Tibial artery (tissue), 4 donors: ENCODE measurements around the gene ANGPTL3.
"Not testable (repeated sequence)": the region's sequence is repeated elsewhere in the genome, so short reads cannot be mapped to it uniquely, and the experiment has no call there.

ENCODE experiments used
- DNase-seq, 2 donors: peaks; one replicate each; pipeline ENCODE4 v3.0.0-alpha.2; 2019
- H3K27ac ChIP-seq, 2 donors: fragments of 200-600 bp; sonication (generic) in 1 of 2; 1 replicate in 1 of 2; 2 replicates in 1 of 2; pipeline ENCODE4 v1.5.1; 2018 to 2019; ENCODE audit warnings: mild to moderate bottlenecking in 1 of 2
- H3K27me3 ChIP-seq, 2 donors: fragments of 200-600 bp; sonication (generic) in 1 of 2; one replicate each; pipeline versions ENCODE4 v1.5.1 to v1.6.0; 2016 to 2019
- H3K36me3 ChIP-seq, 3 donors: fragments of 200-600 bp; sonication (generic) in 2 of 3; one replicate each; pipeline ENCODE4 v1.5.1; 2016 to 2019; ENCODE audit warnings: mild to moderate bottlenecking in 2 of 3
- H3K4me1 ChIP-seq, 4 donors: fragments of 200-600 bp; sonication (generic) in 2 of 4; 1 replicate in 3 of 4; 2 replicates in 1 of 4; pipeline ENCODE4 v1.5.1; 2016 to 2019
- H3K4me3 ChIP-seq, 2 donors: fragments of 200-600 bp; sonication (generic) in 1 of 2; 1 replicate in 1 of 2; 2 replicates in 1 of 2; pipeline ENCODE4 v1.5.1; 2018 to 2019; ENCODE audit warnings: mild to moderate bottlenecking in 2 of 2
- H3K9me3 ChIP-seq, 3 donors: fragments of 200-600 bp; sonication (generic) in 1 of 3; one replicate each; pipeline ENCODE4 v1.5.1; 2016 to 2019
- intact Hi-C: fragments of 100-400 bp; cut with DNase I; formaldehyde crosslinking; loops from one replicate; pipeline ENCODE4 v1.15.0; 2023; ENCODE audit warnings: low total_unique reads
- TF ChIP-seq, protein P1 (sequence below), 2 experiments: fragments of 200-600 bp in 1 of 2; fragments of 450-650 bp in 1 of 2; IDR thresholded peaks; one replicate each; pipeline ENCODE4 v1.5.1; 2017 to 2019; ENCODE audit warnings: antibody characterized with exemption in 2 of 2, mild to moderate bottlenecking in 1 of 2, moderate library complexity in 1 of 2

ANGPTL3 gene, protein sequence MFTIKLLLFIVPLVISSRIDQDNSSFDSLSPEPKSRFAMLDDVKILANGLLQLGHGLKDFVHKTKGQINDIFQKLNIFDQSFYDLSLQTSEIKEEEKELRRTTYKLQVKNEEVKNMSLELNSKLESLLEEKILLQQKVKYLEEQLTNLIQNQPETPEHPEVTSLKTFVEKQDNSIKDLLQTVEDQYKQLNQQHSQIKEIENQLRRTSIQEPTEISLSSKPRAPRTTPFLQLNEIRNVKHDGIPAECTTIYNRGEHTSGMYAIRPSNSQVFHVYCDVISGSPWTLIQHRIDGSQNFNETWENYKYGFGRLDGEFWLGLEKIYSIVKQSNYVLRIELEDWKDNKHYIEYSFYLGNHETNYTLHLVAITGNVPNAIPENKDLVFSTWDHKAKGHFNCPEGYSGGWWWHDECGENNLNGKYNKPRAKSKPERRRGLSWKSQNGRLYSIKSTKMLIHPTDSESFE

DNA sequence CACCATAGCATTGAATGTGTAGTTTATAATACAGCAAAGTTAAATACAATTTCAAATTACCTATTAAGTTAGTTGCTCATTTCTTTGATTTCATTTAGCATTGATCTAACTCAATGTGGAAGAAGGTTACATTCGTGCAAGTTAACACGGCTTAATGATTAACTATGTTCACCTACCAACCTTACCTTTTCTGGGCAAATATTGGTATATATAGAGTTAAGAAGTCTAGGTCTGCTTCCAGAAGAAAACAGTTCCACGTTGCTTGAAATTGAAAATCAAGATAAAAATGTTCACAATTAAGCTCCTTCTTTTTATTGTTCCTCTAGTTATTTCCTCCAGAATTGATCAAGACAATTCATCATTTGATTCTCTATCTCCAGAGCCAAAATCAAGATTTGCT lies at the start of gene ANGPTL3:
Gene ANGPTL3 (plus strand): TSS at position 240 of the 400 bp plus-strand sequence. CDS start 47 bp downstream, at position 287.
- Histone ChIP-seq H3K4me3 (no peak within 1 kb of the TSS), H3K4me1 (peaks cover 0 to 42% (median 8%) of the 10 kb centered on the region in 4 donors), H3K9me3 (no peaks in the 10 kb centered on the region), H3K27me3 (no peaks in the 10 kb centered on the region), H3K27ac (no peak within 1 kb of the TSS), H3K36me3 (no peaks in the 10 kb centered on the region)
- TF ChIP-seq, protein P1, sequence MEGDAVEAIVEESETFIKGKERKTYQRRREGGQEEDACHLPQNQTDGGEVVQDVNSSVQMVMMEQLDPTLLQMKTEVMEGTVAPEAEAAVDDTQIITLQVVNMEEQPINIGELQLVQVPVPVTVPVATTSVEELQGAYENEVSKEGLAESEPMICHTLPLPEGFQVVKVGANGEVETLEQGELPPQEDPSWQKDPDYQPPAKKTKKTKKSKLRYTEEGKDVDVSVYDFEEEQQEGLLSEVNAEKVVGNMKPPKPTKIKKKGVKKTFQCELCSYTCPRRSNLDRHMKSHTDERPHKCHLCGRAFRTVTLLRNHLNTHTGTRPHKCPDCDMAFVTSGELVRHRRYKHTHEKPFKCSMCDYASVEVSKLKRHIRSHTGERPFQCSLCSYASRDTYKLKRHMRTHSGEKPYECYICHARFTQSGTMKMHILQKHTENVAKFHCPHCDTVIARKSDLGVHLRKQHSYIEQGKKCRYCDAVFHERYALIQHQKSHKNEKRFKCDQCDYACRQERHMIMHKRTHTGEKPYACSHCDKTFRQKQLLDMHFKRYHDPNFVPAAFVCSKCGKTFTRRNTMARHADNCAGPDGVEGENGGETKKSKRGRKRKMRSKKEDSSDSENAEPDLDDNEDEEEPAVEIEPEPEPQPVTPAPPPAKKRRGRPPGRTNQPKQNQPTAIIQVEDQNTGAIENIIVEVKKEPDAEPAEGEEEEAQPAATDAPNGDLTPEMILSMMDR (IDR thresholded peaks at IDR 0.05) = no peak
- no peak for DNase-seq
- intact Hi-C loops = no loop called here

DNA sequence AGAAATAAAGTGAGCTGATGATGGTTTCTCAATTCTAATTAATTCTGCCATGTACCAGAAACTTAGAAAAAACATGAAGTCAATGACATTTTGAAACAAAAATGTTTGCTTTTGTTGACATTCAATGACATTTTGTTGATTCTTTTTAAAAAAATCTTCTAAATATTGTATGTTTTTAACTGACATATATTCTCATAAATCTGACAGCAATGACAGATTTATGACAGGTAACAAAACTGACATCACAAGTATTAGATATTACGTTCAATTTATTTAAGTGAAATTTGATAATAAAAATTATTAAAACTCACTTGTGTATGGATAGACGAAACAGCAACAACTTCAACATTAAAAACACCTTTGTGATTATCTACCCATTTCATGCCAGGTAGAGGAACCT lies 36.0 kb upstream of the ANGPTL3 start:
- H3K4me3 ChIP-seq = no peak overlapping the region
- no peak for DNase-seq
- H3K36me3 ChIP-seq = peaks cover 0 to 12% (median 7%) of the 10 kb centered on the region in 3 donors
- TF ChIP-seq, protein P1 (IDR thresholded peaks at IDR 0.05) = no peak
- no peaks in the 10 kb centered on the region for H3K9me3 ChIP-seq
- intact Hi-C loops = no loop called here
- H3K4me1 ChIP-seq = peaks cover 0 to 5% (median 0%) of the 10 kb centered on the region in 4 donors
- H3K27me3 ChIP-seq = no peaks in the 10 kb centered on the region
- H3K27ac ChIP-seq = no peak overlapping the region

GRCh38 chr1:62567182-62567581 lies 30.1 kb upstream of the ANGPTL3 start:
- DNase-seq, H3K9me3 ChIP-seq, H3K4me3 ChIP-seq, H3K4me1 ChIP-seq, H3K27ac ChIP-seq, H3K36me3 ChIP-seq, H3K27me3 ChIP-seq, intact Hi-C loops: not testable (repeated sequence)

GRCh38 chr1:62567926-62568325 lies 29.4 kb upstream of the ANGPTL3 start:
- DNase-seq, H3K9me3 ChIP-seq, H3K27ac ChIP-seq, H3K27me3 ChIP-seq, H3K4me3 ChIP-seq, intact Hi-C loops, H3K4me1 ChIP-seq: not testable (repeated sequence)
- peaks cover 6 to 14% (median 13%) of the 10 kb centered on the region in 3 donors for H3K36me3 ChIP-seq

DNA sequence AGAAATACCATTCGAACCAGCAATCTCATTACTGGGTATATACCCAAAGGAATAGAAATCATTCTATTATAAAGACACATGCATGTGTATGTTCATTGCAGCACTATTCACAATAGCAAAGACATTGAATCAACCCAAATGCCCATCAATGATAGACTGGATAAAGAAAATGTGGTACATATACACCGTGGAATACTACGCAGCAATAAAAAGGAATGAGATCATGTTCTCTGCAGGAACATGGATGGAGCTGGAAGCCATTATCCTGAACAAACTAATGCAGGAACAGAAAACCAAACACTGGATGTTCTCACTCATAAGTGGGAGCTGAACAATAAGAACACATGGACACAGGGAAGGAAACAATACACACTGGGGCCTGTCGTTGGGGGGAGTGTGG lies 25.8 kb upstream of the ANGPTL3 start:
- peaks cover 13 to 27% (median 18%) of the 10 kb centered on the region in 3 donors for H3K36me3 ChIP-seq
- H3K9me3 ChIP-seq, DNase-seq, intact Hi-C loops, H3K4me1 ChIP-seq, H3K27ac ChIP-seq, H3K27me3 ChIP-seq, H3K4me3 ChIP-seq: not testable (repeated sequence)

DNA sequence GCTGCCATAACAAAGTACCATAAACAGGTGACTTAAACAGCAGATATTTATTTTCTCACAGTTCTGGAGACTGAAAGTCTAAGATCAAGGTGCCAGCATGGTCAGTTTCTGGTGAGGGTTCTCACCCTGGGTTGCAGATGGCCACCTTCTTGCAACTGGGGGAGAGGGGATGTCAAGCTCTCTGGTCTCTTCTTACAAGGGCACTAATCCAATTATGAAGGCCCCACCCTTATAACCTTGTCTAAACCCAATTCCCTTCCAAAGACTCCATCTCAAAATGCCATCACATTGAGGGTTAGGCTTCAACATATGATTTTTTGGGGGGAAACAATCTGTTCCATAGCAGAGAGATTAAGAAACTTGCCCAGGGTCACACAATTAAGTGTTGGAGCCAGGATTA lies 24.8 kb upstream of the ANGPTL3 start:
- peaks cover 13 to 27% (median 18%) of the 10 kb centered on the region in 3 donors for H3K36me3 ChIP-seq
- intact Hi-C loops = no loop called here

GRCh38 chr1:62573675-62574074 lies 23.6 kb upstream of the ANGPTL3 start:
- peaks cover 13 to 27% (median 26%) of the 10 kb centered on the region in 3 donors for H3K36me3 ChIP-seq
- H3K4me3 ChIP-seq = no peak overlapping the region
- H3K4me1 ChIP-seq = no peaks in the 10 kb centered on the region
- H3K27ac ChIP-seq = no peak overlapping the region
- intact Hi-C loops = no loop called here
- DNase-seq = no peak
- H3K27me3 ChIP-seq = no peaks in the 10 kb centered on the region
- no peaks in the 10 kb centered on the region for H3K9me3 ChIP-seq
- TF ChIP-seq, protein P1 (IDR thresholded peaks at IDR 0.05) = no peak

More for the DNA sequence above, 24.8 kb upstream of the ANGPTL3 start:
- Histone ChIP-seq H3K4me1 (no peaks in the 10 kb centered on the region), H3K9me3 (peaks cover 0 to 3% (median 0%) of the 10 kb centered on the region in 3 donors), H3K27ac (no peak overlapping the region), H3K27me3 (no peaks in the 10 kb centered on the region), H3K4me3 (no peak overlapping the region)
- no peak for DNase-seq
- TF ChIP-seq, protein P1 (IDR thresholded peaks at IDR 0.05) = no peak
